GM18508 (cell line): Measurements from ENCODE around the gene FAM124A.
"Not testable (repeated sequence)": the region's sequence is repeated elsewhere in the genome, so short reads cannot be mapped to it uniquely, and the experiment has no call there.

ENCODE experiments used
- ATAC-seq: cut with Tn5 transposase; IDR thresholded peaks from one replicate; pipeline ENCODE4 v1.9.1; 2021; ENCODE audit warnings: moderate number of reproducible peaks; ENCODE audit not compliant: insufficient read depth, unreplicated experiment

FAM124A gene

DNA sequence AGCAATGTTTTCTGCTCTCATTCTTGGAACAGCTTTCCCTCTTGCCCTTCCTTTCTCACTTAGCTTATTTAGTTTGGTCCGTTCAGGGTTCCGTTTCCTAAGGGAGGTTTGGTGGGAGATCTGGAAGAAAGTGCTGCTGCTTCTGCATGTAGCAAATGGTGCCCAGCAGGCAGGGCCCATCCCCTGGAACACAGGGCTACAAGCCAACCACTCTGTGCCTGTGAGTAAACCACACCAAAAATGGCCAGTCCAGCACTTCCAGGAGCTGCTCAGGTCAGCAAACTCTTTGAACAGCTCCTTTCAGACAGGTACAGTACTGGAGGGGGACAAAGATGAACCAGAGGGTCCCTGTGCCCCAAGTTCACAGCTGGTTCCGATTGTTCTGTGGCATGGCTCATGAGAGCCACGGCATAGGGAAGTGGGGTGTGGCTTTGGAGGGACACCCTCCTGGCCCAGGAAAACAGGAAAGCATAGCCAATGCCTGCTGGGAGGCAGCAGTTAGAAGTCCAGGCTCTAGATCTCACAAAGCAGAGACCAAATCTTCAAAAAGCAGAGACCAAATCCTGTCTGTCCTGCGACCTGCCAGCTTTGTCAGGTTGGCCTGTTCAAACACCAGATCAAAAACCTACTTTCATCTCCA is 39.5 kb downstream of the FAM124A start:
- ATAC-seq: no peak

DNA sequence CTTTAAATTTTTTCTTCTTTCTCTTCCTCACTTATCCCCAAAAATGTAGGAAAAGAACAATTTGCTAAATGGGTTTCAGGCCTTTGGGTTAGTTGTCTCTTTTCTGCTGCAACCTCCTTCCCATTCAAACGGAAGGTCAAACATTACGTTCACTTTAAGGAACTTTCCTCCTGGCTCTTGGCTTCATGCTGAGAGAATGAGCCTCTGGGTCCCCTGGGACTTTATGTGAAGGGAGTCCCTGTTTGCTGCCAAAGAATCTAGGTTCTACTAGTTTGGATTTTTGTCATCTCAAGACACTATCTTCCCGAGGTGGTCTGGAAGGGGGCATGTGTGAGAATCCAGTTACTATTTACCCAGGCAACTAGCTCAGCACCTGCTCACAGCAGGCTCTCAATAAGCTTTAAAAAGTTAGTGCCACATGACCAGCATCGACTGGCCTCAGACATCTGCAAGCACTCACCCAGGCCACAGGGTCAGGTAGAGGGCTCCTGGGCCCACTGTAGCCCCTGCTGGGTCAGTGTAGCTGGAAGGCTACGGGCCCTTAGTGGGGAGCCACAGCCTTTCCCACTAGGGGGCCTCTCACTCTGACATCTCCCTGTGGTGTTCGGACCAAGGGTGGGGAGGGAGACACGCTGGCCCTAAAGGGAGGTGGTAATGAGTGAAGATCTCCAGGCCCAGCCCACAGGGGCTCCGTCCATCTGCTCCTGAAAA is 40.5 kb downstream of the FAM124A start:
- ATAC-seq: no peak

DNA sequence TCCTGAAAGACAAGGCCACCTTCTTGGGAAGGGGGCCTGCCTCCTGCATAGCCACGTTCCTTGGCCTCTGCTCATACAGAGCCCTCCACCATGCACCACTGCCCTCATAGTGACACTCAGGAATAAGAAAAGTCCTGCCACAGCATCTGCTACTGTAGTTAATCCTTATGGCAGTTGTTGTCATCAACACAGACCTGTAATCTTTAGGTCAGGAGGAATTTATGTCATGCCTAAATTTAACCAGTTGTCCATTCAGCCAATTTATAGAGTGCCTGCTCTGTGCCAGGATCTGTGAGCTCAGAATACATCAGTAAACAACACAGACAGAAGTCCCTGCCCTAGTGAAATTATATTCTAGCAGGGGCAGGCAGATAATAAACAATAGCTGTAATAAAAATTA is 44.4 kb downstream of the FAM124A start:
- no peak for ATAC-seq

DNA sequence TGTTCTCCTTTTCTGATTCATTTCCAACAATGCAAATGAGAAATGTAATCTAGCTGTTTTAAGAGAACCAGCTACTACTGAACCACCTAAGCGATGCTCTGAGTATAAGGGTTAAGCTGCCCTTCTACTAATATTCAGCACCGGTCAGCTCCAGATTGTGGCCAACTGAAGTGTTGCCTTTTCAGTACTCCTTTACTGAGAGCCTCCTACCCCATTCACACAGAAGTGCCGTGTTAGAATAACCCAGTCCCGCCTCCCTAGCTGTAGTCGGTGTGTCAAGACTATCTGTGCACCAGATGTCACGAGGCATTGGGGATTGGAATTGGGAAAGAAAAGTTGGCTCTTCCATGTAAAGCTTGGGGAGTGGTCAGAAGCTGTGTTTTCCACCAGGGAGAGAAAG is 45.4 kb downstream of the FAM124A start:
- no peak for ATAC-seq

DNA sequence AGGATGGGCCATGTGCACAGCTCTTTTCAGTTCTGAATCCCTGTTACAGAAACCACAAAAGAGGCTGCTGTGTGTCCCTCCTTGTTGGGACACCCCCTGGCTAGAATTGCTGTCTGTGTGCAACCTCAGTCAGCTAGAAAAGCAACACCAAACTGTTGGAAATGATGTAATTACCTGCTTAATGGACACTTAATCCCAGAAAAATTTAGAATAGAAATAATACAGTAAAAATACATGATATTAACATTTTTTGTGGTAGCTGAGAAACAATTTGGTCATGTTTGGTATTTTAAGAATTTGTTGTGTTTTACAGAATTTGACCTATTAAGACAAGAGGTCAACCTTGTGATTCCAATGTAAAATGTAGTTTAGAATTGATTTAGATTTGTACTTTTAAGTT is 46.8 kb downstream of the FAM124A start:
- ATAC-seq: no peak

DNA sequence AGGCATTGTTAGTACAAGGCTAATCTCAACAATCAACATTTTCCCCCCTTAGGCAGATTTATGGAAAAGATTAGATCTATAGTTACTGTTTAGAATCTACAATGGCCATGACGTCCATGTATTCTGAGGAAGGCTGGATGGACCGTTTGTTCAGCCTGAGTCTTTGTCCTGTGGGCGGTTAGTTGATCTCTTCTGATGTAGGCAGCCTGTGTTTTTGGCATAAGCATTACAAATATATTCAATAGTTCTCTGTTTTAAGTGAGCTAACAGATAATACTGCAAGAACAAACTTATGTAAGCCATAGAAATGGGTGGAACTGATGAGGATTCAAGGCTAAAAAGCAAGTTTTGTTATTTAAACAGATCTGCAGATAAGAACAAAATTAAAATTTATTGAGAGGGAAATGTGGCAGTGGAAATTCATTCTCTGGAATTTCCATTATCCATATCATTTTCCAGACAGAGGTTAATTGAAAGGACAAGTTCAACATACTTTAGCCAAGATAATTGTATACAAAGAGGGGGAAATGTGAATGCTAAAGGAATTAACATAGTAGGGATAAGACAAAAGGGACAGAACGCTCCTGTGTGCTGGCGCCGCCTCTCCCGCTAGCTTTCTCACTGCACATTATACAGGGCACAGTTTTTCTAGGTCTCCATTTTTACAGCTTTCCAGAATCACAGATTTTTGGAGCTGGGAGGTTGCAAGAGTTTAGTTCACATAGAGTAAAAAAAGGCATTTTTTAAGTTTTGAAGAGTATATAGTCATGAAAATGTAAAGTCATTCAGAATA is 48.6 kb downstream of the FAM124A start:
- ATAC-seq: no peak

DNA sequence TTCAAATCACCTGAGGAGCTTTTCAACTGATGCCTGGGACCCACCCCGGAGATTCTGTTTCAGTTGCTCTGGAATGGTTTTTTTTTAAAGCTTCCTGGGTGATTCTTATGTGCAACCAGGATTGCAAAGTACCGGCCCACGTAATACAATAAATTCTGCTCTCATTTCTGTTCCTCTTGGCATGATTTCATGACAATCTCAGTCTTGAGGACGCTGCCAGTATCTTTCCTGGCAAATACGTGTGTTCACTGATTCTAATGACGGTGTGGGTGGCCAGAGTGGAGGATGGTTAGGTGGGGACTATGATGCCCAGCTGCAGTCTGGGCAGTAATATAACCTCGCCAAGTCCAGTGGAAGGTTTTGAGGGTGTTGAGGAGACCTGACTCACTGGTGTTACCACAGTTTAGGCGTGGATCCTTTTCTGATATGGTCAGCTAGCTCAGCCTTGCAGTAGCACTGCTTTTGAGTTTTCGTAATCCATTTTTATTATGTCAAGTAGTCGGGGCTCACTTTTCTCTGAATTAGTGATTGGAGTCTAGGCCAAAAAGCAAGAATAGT is 49.4 kb downstream of the FAM124A start:
- no peak for ATAC-seq

DNA sequence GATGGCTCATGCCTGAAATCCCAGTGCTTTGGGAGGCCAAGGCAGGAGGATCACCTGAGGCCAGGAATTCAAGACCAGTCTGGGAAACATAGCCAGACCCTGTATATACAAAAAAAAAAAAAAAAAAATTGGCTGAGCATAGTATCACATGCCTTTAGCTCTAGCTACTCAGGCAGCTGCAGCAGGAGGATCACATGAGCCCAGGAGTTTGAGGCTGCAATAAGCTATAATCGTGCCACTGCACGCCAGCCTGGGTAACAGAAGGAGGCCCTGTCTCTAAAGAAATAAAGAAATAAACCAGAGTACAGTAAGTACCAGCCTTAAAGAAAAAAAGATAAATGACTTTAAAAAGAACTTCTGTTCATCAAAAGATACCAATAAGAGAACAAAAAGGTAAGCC is 52.9 kb downstream of the FAM124A start:
- no peak for ATAC-seq

DNA sequence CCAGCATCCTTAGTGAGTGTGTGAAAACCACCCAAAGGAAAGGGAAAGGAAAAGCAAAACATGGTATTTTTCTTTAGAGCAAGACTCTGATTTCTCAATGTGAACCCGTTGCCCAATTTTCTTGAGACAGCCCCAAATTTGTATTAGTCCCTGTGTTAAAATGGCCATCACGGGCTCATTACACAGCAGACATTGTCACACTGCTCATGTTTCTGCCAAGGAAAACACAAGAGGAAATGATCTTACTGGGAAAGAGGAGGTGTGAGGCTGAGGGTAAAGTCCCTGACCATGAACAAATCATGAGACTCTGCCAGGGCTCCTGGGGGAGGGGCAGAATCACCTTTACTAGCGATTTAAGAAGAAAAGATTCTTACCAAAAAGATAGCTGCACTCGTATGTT is 54.4 kb downstream of the FAM124A start:
- ATAC-seq: no peak

DNA sequence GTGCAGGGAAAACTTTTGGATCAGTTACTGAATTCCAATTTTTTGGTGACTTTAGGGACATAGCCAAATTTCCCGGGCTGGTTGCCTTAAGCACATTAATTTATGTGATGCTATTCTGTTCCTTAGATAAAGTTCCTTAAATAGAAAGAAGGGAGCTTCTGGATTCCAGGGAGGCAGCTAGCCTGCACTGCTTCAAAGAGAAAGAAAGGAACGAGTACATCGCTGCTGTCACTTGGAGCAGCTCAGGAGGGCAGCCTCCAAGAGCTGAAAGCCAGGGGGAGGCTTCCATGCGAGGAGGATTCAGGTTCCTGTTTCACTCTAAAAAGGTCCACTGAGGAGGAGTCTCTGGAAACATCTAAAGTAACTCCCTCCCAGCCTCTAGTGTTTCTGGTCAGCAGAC is 55.7 kb downstream of the FAM124A start:
- ATAC-seq: no peak

DNA sequence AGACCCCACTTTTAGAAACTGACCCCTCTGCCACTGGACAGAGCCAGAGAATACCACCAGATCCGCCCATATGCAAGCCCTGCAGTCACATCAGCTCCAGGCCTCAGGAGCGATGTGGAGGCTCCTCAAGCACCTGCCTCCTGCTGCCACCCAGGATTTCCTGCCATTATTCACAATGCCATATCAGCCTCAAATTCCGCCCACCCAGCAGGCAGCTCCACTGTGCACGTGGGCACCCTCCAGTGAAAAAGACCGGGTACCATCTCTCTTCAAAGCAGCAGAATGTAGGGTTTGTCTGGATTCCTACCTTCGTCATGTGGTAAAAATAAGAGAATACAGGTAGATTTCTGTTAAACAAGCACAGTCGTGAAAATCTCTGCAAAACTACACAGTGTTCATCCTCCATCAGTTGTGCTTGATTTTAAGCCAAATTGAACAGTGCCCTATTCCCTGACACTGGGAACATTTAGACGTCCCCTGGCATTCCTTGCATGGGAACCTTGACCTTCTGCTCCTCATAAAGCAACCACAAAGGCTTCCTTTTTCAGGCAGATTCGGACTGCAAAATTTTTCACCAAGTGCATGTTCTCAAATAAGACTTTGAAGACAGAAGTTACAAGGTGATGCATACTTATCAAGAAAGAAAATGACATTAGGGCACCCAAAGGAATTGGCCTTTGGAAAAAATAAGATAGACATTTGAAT is 56.4 kb downstream of the FAM124A start:
- no peak for ATAC-seq

DNA sequence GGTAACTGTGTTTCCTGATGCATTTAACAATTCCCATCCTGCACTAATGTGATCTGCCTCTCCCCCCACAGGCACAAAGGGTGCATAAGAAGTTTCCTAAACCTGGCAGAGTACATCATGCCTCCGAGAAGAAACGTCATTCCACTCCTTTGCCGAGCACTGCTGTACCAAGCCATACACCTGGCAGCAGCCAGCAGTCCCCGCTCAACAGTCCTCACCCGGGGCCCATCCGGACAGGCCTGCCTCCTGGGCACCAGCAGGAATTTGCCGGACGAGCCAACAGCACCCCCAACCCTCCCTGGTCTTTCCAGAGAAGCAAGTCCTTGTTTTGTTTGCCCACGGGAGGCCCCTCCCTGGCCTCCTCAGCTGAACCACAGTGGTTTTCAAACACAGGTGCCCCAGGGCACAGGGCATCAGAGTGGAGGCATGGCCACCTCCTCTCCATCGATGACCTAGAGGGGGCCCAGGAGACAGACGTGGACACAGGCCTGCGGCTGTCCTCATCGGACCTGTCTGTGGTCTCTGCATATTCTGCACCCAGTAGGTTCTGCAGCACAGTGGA is 58.3 kb downstream of the FAM124A start:
- ATAC-seq: no peak

DNA sequence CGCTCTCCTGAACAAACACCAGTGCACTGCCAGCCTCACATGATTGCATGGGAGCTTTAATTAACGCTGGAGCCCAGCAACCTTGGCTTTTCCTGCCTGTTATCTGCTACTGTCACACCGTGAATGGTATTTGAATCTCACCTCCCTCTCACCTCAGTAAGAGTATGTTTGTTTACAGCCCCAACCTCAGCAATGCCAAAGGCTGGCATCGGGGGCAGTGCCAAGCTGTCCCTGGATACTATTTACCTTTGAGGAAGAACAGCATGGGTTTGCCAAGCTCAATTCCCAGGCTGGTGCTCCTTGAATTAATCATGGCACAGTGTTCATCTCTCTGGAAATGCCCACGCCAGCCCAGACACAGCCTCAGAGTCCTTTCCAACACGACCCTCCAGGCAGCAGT is 60.1 kb downstream of the FAM124A start:
- no peak for ATAC-seq

DNA sequence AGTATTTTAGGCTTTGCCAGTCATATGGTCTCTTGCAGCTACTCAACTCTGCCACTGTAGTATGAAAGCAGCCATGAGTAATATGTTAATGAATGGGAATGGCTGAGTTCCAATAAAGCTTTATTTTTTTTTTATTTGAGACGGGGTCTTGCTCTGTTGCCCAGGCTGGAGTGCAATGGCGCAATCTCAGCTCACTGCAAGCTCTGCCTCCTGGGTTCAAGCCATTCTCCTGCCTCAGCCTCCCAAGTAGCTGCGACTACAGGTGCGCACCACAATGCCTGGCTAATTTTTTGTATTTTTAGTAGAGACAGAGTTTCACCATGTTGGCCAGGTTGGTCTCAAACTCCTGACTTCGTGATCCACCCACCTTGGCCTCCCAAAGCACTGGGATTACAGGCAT is 60.7 kb downstream of the FAM124A start:
- not testable (repeated sequence) for ATAC-seq

DNA sequence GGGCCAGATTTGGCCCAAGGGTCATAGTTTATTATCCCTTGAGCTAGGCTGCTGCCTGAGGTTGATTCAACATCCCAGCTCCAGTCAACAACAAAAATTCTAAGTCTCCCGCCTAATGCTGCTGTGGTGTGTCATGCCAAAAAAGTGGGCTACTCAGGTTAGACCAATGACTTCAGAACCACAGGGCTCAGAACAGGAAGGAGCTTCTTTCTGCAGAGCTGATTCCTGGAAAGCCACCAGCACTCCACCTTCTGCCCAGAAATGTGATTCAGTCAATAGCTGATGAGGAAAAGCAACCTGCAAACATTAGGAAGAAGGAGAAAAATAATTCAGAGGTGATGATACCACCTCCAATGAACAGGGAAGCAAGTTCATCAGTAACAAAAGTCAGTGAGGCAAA is 61.2 kb downstream of the FAM124A start:
- ATAC-seq: no peak

DNA sequence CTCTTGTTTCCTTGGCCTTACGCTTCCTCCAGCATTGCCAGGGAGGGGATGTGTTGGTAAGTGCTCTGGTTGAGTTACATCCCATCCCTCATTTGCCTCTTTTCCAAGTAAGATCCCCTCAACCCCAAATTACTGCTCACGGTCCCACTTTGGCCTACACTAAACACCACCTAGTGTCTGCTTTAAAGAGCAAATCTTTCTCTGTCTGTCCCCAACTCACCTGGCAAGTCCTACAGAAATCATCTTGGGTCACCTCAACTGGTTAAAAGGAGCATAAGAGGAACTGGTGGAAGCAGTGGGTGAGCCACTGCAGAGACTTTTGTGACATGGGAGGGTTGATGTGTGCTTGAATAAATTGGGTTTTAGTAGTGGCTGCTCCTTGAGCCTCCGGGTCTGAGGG is 62.1 kb downstream of the FAM124A start:
- ATAC-seq: no peak

DNA sequence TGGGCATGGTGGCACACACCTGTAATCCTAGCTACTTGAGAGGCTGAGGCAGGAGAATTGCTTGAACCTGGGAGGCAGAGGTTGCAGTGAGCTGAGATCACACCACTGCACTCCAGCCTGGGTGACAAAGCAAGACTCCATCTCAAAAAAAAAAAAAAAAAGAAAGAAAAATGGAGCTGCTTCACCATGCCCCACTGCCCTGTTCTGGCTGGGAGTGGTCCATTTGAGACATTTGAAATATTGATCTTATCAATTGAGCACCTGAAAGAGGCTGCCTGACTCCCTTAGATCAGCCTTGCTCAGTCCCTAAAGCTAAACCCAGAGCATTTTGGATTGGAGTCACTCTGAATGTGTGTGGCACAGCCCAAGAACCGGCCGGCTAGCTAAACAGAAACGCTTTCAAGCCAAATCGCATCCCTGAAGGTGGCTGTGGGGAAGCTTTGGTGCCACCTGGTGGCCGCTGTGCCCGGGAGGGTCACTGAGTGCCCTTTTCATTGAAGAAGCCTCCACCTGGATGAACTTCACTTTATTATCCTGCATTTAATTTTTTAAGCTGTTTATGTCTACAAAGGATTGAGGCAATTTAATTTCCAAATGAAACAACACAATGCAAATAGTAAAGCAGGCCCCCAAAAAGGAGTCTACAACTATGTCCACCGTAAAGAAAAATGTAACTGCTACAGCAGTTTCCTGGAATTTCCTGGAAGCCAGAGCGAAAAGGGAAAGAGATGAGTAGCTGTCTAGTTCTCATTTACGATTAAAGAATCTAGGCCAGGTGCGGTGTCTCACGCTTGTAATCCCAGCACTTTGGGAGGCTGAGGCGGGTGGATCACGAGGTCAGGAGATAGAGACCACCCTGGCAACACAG is 64.2 kb downstream of the FAM124A start:
- ATAC-seq: no peak

DNA sequence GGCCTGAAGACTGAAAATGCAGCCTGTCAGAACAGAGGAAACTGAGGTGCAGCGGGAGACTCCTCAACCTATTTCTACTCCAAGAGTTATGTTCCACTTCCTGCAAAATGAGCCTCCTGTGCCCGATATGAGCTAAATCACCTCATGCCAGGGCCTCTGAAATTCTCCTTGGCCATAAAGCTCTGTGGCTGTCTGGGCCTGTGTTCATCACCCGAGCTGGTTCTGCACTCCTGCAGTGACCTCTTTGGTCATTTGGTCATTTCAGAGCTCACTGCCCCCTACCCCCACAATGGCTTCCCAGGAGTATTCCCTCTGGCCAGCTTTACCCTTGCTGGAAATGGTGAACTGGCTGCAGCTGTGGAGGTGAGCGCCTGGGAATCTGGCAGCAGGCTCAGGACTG is 65.6 kb downstream of the FAM124A start:
- no peak for ATAC-seq

DNA sequence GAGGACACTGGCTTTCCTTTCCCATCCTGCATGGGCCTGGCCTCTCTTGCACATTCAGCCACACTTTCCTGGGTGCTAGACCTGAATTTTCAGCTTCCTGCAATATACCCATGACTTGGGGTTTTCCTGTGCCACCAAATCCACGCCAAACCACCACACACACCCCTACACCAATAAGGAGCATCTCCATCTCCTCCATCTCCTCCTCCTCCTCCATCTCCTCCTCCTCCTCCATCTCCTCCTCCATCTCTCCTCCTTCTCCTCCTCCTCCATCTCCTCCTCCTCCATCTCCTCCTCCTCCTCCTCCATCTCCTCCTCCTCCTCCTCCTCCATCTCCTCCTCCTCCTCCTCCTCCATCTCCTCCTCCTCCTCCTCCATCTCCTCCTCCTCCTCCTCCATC is 66.1 kb downstream of the FAM124A start:
- ATAC-seq: not testable (repeated sequence)
